Skeletal muscle tissue (tissue), 4 donors: ENCODE data around the gene LETM1. TPM values are rescaled to one million over a fixed set of nuclear protein-coding genes. Genes with fewer than 3 reads are reported as not detected.

Experiments
- H3K27ac ChIP-seq: one replicate; pipeline ENCODE4 v1.7.0; 2013; ENCODE audit warnings: mild to moderate bottlenecking, low read depth, low read length, inconsistent platforms
- H3K27me3 ChIP-seq, 3 donors: one replicate each; pipeline ENCODE4 v1.7.0; 2013; ENCODE audit warnings: low read length in 3 of 3; ENCODE audit not compliant: control insufficient read depth in 3 of 3, insufficient read depth in 3 of 3
- H3K36me3 ChIP-seq, 3 donors: one replicate each; pipeline ENCODE4 v1.7.0; 2013; ENCODE audit warnings: low read length in 3 of 3; ENCODE audit not compliant: control insufficient read depth in 3 of 3, insufficient read depth in 3 of 3
- H3K4me1 ChIP-seq, 3 donors: one replicate each; pipeline ENCODE4 v1.7.0; 2013; ENCODE audit warnings: low read length in 3 of 3, mild to moderate bottlenecking in 3 of 3; ENCODE audit not compliant: control insufficient read depth in 3 of 3, insufficient read depth in 3 of 3
- H3K4me3 ChIP-seq, 3 donors: one replicate each; pipeline ENCODE4 v1.7.0; 2013; ENCODE audit warnings: low read length in 3 of 3
- H3K9ac ChIP-seq, 3 donors: one replicate each; pipeline ENCODE4 v1.7.0; 2013; ENCODE audit warnings: low read length in 3 of 3, mild to moderate bottlenecking in 3 of 3, moderate library complexity in 2 of 3, low read depth in 1 of 3
- H3K9me3 ChIP-seq, 3 donors: one replicate each; pipeline ENCODE4 v1.7.0; 2013; ENCODE audit warnings: low read length in 3 of 3; ENCODE audit not compliant: control insufficient read depth in 3 of 3
- total RNA-seq: library from RNA; depleted of rRNA; stranded (reverse); fragments of >200 nt; gene quantifications from one replicate; pipeline ENCODE4 v1.2.3, GENCODE V29; 2014
- donor health status: Osteomylitis.

The LETM1 gene
- total RNA-seq, 1 donor from 2014 or later = 32.4 TPM

GRCh38 chr4:1775731-1776500 is 80.0 kb downstream of the LETM1 start:
- Histone ChIP-seq H3K9me3 (no peaks in the 10 kb centered on the region), H3K27ac (no peak overlapping the region), H3K4me1 (no peaks in the 10 kb centered on the region), H3K27me3 (peaks cover 4 to 10% (median 10%) of the 10 kb centered on the region in 3 donors), H3K36me3 (no peaks in the 10 kb centered on the region), H3K9ac (no peak overlapping the region), H3K4me3 (no peak overlapping the region)

GRCh38 chr4:1773754-1774153 is 82.2 kb downstream of the LETM1 start:
- peaks cover 7 to 16% (median 14%) of the 10 kb centered on the region in 3 donors for H3K27me3 ChIP-seq
- no peaks in the 10 kb centered on the region for H3K9me3 ChIP-seq
- no peaks in the 10 kb centered on the region for H3K4me1 ChIP-seq
- no peak overlapping the region for H3K27ac ChIP-seq
- no peak overlapping the region for H3K4me3 ChIP-seq
- H3K9ac ChIP-seq = no peak overlapping the region
- no peaks in the 10 kb centered on the region for H3K36me3 ChIP-seq

GRCh38 chr4:1772853-1773538 is 83.0 kb downstream of the LETM1 start:
- H3K9ac ChIP-seq = no peak overlapping the region
- H3K4me1 ChIP-seq = peaks cover 0 to under 1% (median 0%) of the 10 kb centered on the region in 3 donors
- no peaks in the 10 kb centered on the region for H3K9me3 ChIP-seq
- H3K36me3 ChIP-seq = no peaks in the 10 kb centered on the region
- H3K4me3 ChIP-seq = no peak overlapping the region
- H3K27ac ChIP-seq = no peak overlapping the region
- peaks cover 13 to 19% (median 14%) of the 10 kb centered on the region in 3 donors for H3K27me3 ChIP-seq

- peaks cover 0 to 2% (median 0%) of the 10 kb centered on the region in 3 donors for H3K4me1 ChIP-seq
- no peak overlapping the region for H3K9ac ChIP-seq
- H3K27me3 ChIP-seq = peaks cover 14 to 21% (median 14%) of the 10 kb centered on the region in 3 donors
- no peak overlapping the region for H3K4me3 ChIP-seq
- no peaks in the 10 kb centered on the region for H3K36me3 ChIP-seq
- H3K27ac ChIP-seq = no peak overlapping the region
- no peaks in the 10 kb centered on the region for H3K9me3 ChIP-seq
Measured at GRCh38 chr4:1771555-1772305, 84.2 kb downstream of the LETM1 start.

- Histone ChIP-seq H3K4me3 (no peak overlapping the region), H3K27me3 (peaks cover 14 to 25% (median 14%) of the 10 kb centered on the region in 3 donors), H3K27ac (no peak overlapping the region), H3K9me3 (no peaks in the 10 kb centered on the region), H3K4me1 (peaks cover 0 to 2% (median 0%) of the 10 kb centered on the region in 3 donors), H3K36me3 (no peaks in the 10 kb centered on the region), H3K9ac (no peak overlapping the region)
Measured at GRCh38 chr4:1770791-1771231, 85.1 kb downstream of the LETM1 start.

GRCh38 chr4:1770245-1770644 is 85.7 kb downstream of the LETM1 start:
- Histone ChIP-seq H3K9ac (no peak overlapping the region), H3K27me3 (peaks cover 14 to 25% (median 14%) of the 10 kb centered on the region in 3 donors), H3K9me3 (no peaks in the 10 kb centered on the region), H3K36me3 (no peaks in the 10 kb centered on the region), H3K4me3 (no peak overlapping the region), H3K27ac (no peak overlapping the region), H3K4me1 (peaks cover 0 to 2% (median 0%) of the 10 kb centered on the region in 3 donors)

GRCh38 chr4:1769692-1770091 is 86.3 kb downstream of the LETM1 start:
- H3K27me3 ChIP-seq = peaks cover 14 to 24% (median 16%) of the 10 kb centered on the region in 3 donors
- peaks cover 0 to 2% (median 0%) of the 10 kb centered on the region in 3 donors for H3K4me1 ChIP-seq
- no peaks in the 10 kb centered on the region for H3K36me3 ChIP-seq
- no peaks in the 10 kb centered on the region for H3K9me3 ChIP-seq
- H3K4me3 ChIP-seq = no peak overlapping the region
- H3K9ac ChIP-seq = no peak overlapping the region
- no peak overlapping the region for H3K27ac ChIP-seq

GRCh38 chr4:1768367-1769034 is 87.5 kb downstream of the LETM1 start:
- Histone ChIP-seq H3K27ac (no peak overlapping the region), H3K27me3 (peaks cover 10 to 22% (median 14%) of the 10 kb centered on the region in 3 donors), H3K36me3 (no peaks in the 10 kb centered on the region), H3K9me3 (no peaks in the 10 kb centered on the region), H3K9ac (no peak overlapping the region), H3K4me3 (no peak overlapping the region), H3K4me1 (peaks cover 0 to 7% (median 4%) of the 10 kb centered on the region in 3 donors)

- Histone ChIP-seq H3K9me3 (no peaks in the 10 kb centered on the region), H3K27me3 (peaks cover 10 to 22% (median 17%) of the 10 kb centered on the region in 3 donors), H3K9ac (no peak overlapping the region), H3K4me1 (peaks cover 0 to 7% (median 4%) of the 10 kb centered on the region in 3 donors), H3K27ac (no peak overlapping the region), H3K4me3 (no peak overlapping the region), H3K36me3 (no peaks in the 10 kb centered on the region)
Measured at GRCh38 chr4:1767770-1768366, 88.1 kb downstream of the LETM1 start.
